Astrocyte (in vitro differentiated cells and primary cell): ENCODE measurements around the gene TTC12. TPM values are rescaled to one million over a fixed set of nuclear protein-coding genes. Genes with fewer than 3 reads are reported as not detected.

Experiments used
- DNase-seq: peaks from one replicate; pipeline ENCODE4 v3.0.0-alpha.2; 2010; ENCODE audit warnings: low read depth
- FAIRE-seq: peaks from 2 replicates; lab custom pipeline; 2011; peaks lifted over from hg19 to GRCh38; lab: Jason Lieb, UNC
- H2AFZ ChIP-seq: 2 replicates; pipeline ENCODE4 v1.6.0; 2012; ENCODE audit warnings: low read depth, low read length, inconsistent platforms
- H3K27ac ChIP-seq: 2 replicates; pipeline ENCODE4 v1.5.1; 2011; ENCODE audit warnings: low read depth, low read length, inconsistent platforms
- H3K27me3 ChIP-seq: 2 replicates; pipeline ENCODE4 v1.6.0; 2011; ENCODE audit warnings: low read length, inconsistent platforms; ENCODE audit not compliant: insufficient read depth
- H3K36me3 ChIP-seq: 2 replicates; pipeline ENCODE4 v1.5.1; 2011; ENCODE audit warnings: low read length, inconsistent platforms; ENCODE audit not compliant: insufficient read depth
- H3K4me1 ChIP-seq: 2 replicates; pipeline ENCODE4 v1.5.1; 2011; ENCODE audit warnings: low read length, inconsistent platforms; ENCODE audit not compliant: insufficient read depth
- H3K4me2 ChIP-seq: 2 replicates; pipeline ENCODE4 v1.6.0; 2012; ENCODE audit warnings: low read length, inconsistent platforms
- H3K4me3 ChIP-seq: 2 replicates; pipeline ENCODE4 v1.5.1; 2011; ENCODE audit warnings: low read depth, mild to moderate bottlenecking, low read length, inconsistent platforms; ENCODE audit not compliant: insufficient read depth
- H3K79me2 ChIP-seq: 2 replicates; pipeline ENCODE4 v1.6.0; 2012; ENCODE audit warnings: mild to moderate bottlenecking, low read length, inconsistent platforms; ENCODE audit not compliant: insufficient read depth
- H3K9ac ChIP-seq: 2 replicates; pipeline ENCODE4 v1.6.0; 2012; ENCODE audit warnings: mild to moderate bottlenecking, low read length, inconsistent platforms
- H3K9me3 ChIP-seq: 2 replicates; pipeline ENCODE4 v1.5.1; 2012; ENCODE audit warnings: low read depth, mild to moderate bottlenecking, low read length, inconsistent platforms; ENCODE audit not compliant: insufficient read depth
- H4K20me1 ChIP-seq: 2 replicates; pipeline ENCODE4 v1.6.0; 2012; ENCODE audit warnings: low read length, inconsistent platforms; ENCODE audit not compliant: insufficient read depth
- H3K27ac Mint-ChIP-seq: one replicate; pipeline ENCODE4 v1.8.0; 2021; ENCODE audit warnings: mild to moderate bottlenecking, mixed read lengths; ENCODE audit not compliant: unreplicated experiment
- H3K27me3 Mint-ChIP-seq: one replicate; pipeline ENCODE4 v1.8.0; 2021; ENCODE audit warnings: low read depth, mixed read lengths; ENCODE audit not compliant: unreplicated experiment
- H3K36me3 Mint-ChIP-seq: one replicate; pipeline ENCODE4 v1.8.0; 2021; ENCODE audit warnings: low read depth, mixed read lengths; ENCODE audit not compliant: unreplicated experiment
- H3K4me1 Mint-ChIP-seq: one replicate; pipeline ENCODE4 v1.8.0; 2021; ENCODE audit warnings: low read depth, mixed read lengths; ENCODE audit not compliant: unreplicated experiment
- H3K4me3 Mint-ChIP-seq: one replicate; pipeline ENCODE4 v1.8.0; 2021; ENCODE audit warnings: mild to moderate bottlenecking, moderate library complexity, mixed read lengths; ENCODE audit not compliant: unreplicated experiment
- H3K9me3 Mint-ChIP-seq: one replicate; pipeline ENCODE4 v1.8.0; 2021; ENCODE audit warnings: mild to moderate bottlenecking, mixed read lengths; ENCODE audit not compliant: unreplicated experiment
- EZH2 ChIP-seq: IDR thresholded peaks from 2 replicates; pipeline ENCODE4 v1.6.1; 2012; ENCODE audit warnings: mild to moderate bottlenecking, low read length, inconsistent platforms; ENCODE audit not compliant: insufficient read depth
- total RNA-seq: library from RNA; stranded (reverse); gene quantifications from 2 replicates; pipeline ENCODE4 v1.2.1, GENCODE V29; 2021
- TF ChIP-seq, protein P1 (sequence below): IDR thresholded peaks from 2 replicates; pipeline ENCODE4 v1.5.1; 2011; ENCODE audit warnings: low read depth, mild to moderate bottlenecking, inconsistent platforms, low read length, moderate library complexity; ENCODE audit not compliant: insufficient read depth

The TTC12 gene
- total RNA-seq, 1 donor from 2014 or later = 9.4 TPM

GRCh38 chr11:113288286-113288863, 26.0 kb upstream of the TTC12 start:
- H3K36me3 Mint-ChIP-seq = no peaks in the 10 kb centered on the region
- H3K4me2 ChIP-seq = no peak overlapping the region
- no peak overlapping the region for H3K4me3 Mint-ChIP-seq
- no peaks in the 10 kb centered on the region for H3K4me1 ChIP-seq
- TF ChIP-seq, protein P1, sequence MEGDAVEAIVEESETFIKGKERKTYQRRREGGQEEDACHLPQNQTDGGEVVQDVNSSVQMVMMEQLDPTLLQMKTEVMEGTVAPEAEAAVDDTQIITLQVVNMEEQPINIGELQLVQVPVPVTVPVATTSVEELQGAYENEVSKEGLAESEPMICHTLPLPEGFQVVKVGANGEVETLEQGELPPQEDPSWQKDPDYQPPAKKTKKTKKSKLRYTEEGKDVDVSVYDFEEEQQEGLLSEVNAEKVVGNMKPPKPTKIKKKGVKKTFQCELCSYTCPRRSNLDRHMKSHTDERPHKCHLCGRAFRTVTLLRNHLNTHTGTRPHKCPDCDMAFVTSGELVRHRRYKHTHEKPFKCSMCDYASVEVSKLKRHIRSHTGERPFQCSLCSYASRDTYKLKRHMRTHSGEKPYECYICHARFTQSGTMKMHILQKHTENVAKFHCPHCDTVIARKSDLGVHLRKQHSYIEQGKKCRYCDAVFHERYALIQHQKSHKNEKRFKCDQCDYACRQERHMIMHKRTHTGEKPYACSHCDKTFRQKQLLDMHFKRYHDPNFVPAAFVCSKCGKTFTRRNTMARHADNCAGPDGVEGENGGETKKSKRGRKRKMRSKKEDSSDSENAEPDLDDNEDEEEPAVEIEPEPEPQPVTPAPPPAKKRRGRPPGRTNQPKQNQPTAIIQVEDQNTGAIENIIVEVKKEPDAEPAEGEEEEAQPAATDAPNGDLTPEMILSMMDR = no peak
- TF ChIP-seq EZH2 = no peak
- no peak overlapping the region for H3K4me3 ChIP-seq
- no peaks in the 10 kb centered on the region for H3K9me3 ChIP-seq
- no peak for FAIRE-seq
- H2AFZ ChIP-seq = no peak overlapping the region
- no peak overlapping the region for H3K9ac ChIP-seq
- DNase-seq = no peak
- no peaks in the 10 kb centered on the region for H4K20me1 ChIP-seq
- H3K4me1 Mint-ChIP-seq = peaks cover 15% of the 10 kb centered on the region
- peaks cover 2% of the 10 kb centered on the region for H3K27me3 Mint-ChIP-seq
- no peaks in the 10 kb centered on the region for H3K9me3 Mint-ChIP-seq
- H3K27me3 ChIP-seq = peaks cover 5% of the 10 kb centered on the region
- no peak overlapping the region for H3K27ac ChIP-seq
- H3K36me3 ChIP-seq = no peaks in the 10 kb centered on the region
- H3K27ac Mint-ChIP-seq = peak overlapping the region; percentile 75
- H3K79me2 ChIP-seq = no peaks in the 10 kb centered on the region

GRCh38 chr11:113289431-113290187, 24.8 kb upstream of the TTC12 start:
- Histone ChIP-seq H3K4me3 (no peak overlapping the region), H3K4me2 (no peak overlapping the region), H4K20me1 (no peaks in the 10 kb centered on the region), H2AFZ (no peak overlapping the region), H3K9me3 (no peaks in the 10 kb centered on the region), H3K27me3 (peaks cover 10% of the 10 kb centered on the region), H3K27ac (no peak overlapping the region), H3K79me2 (no peaks in the 10 kb centered on the region), H3K9ac (no peak overlapping the region), H3K4me1 (no peaks in the 10 kb centered on the region), H3K36me3 (no peaks in the 10 kb centered on the region)
- no peak overlapping the region for H3K27ac Mint-ChIP-seq
- peaks cover 5% of the 10 kb centered on the region for H3K27me3 Mint-ChIP-seq
- no peaks in the 10 kb centered on the region for H3K36me3 Mint-ChIP-seq
- FAIRE-seq (peak; percentile 5), DNase-seq (peak; percentile 4)
- H3K4me3 Mint-ChIP-seq = no peak overlapping the region
- H3K9me3 Mint-ChIP-seq = no peaks in the 10 kb centered on the region
- no peak for TF ChIP-seq EZH2
- TF ChIP-seq, protein P1 = peak; percentile 90
- peaks cover 15% of the 10 kb centered on the region for H3K4me1 Mint-ChIP-seq

DNA sequence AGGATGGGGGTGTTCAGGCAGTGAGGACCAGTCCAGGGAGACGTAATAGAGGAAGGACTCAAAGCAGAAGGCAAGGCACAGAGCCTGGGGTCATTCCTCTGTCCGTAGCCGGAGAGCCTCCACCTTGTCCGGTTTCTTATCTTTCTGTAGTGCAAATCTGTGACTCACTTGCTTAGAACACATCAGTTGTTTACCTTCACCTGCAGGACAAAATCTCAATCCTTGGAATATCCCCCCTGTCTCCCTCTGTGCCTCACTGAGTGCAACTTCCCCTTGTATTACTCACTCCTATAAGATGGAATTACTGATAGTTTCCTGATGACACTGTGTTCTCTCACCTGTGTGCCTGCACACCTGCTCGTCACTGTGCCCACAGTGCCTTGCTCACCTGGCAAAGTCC, 20.4 kb upstream of the TTC12 start:
- no peak for DNase-seq
- Histone ChIP-seq H3K4me1 (no peaks in the 10 kb centered on the region), H3K36me3 (no peaks in the 10 kb centered on the region), H3K4me2 (no peak overlapping the region), H3K4me3 (no peak overlapping the region), H3K79me2 (no peaks in the 10 kb centered on the region), H3K9me3 (no peaks in the 10 kb centered on the region), H3K27ac (no peak overlapping the region), H2AFZ (no peak overlapping the region), H3K27me3 (peaks cover 7% of the 10 kb centered on the region), H4K20me1 (no peaks in the 10 kb centered on the region), H3K9ac (no peak overlapping the region)
- Mint-ChIP-seq H3K27me3 (peaks cover 3% of the 10 kb centered on the region), H3K36me3 (no peaks in the 10 kb centered on the region), H3K4me3 (no peak overlapping the region), H3K9me3 (no peaks in the 10 kb centered on the region), H3K27ac (no peak overlapping the region), H3K4me1 (peaks cover 6% of the 10 kb centered on the region)
- no peak for FAIRE-seq
- no peak for TF ChIP-seq EZH2
- TF ChIP-seq, protein P1 = no peak
